NB4 (cell line): Measurements from ENCODE around the gene MYLK4.

Source experiments
- MYC ChIP-seq: IDR thresholded peaks from 2 replicates; pipeline ENCODE4 v1.6.1; 2011; ENCODE audit warnings: low read depth, low read length
- POLR2A ChIP-seq: IDR thresholded peaks from 2 replicates; pipeline ENCODE4 v1.6.1; 2011; ENCODE audit warnings: mild to moderate bottlenecking; ENCODE audit not compliant: insufficient read length; ENCODE audit errors: extremely low read depth
- TF ChIP-seq, protein P1 (sequence below): IDR thresholded peaks from one replicate; pipeline ENCODE4 v1.5.1; 2012; ENCODE audit warnings: low read depth, low read length

DNA sequence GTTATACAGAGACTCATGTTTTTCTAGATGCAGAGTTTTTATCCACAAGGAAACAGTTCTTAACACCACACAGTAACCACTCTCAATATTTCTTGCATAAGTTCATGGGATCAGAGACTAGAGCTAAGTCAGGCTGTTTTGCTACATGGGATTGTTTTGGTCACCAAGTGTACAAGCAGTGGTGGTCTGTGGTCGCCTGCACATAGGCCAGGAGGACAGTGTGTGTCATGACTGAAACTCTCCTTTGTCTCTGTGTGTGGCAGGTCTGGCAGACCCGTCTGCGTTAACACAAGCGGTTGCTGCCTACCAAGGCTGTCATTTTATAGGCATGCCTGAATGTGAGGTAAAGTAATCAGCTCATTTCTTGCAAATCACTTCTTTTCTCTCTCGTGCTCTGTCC lies 33.3 kb upstream of the MYLK4 start:
- TF ChIP-seq MYC (no peak), POLR2A (no peak)
- TF ChIP-seq, protein P1, sequence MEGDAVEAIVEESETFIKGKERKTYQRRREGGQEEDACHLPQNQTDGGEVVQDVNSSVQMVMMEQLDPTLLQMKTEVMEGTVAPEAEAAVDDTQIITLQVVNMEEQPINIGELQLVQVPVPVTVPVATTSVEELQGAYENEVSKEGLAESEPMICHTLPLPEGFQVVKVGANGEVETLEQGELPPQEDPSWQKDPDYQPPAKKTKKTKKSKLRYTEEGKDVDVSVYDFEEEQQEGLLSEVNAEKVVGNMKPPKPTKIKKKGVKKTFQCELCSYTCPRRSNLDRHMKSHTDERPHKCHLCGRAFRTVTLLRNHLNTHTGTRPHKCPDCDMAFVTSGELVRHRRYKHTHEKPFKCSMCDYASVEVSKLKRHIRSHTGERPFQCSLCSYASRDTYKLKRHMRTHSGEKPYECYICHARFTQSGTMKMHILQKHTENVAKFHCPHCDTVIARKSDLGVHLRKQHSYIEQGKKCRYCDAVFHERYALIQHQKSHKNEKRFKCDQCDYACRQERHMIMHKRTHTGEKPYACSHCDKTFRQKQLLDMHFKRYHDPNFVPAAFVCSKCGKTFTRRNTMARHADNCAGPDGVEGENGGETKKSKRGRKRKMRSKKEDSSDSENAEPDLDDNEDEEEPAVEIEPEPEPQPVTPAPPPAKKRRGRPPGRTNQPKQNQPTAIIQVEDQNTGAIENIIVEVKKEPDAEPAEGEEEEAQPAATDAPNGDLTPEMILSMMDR = no peak
